Stimulated activated CD4-positive, alpha-beta T cell treated with anti-CD3 and anti-CD28 coated beads, TNF-alpha, amount 100 ng/mL, for 24 hours (primary cell): ENCODE results near the gene WASF3.

Source experiments
- DNase-seq, 3 experiments: peaks; one replicate each; pipeline ENCODE4 v3.0.0-alpha.2; 2020; ENCODE audit warnings: low read depth in 3 of 3

WASF3 gene

DNA sequence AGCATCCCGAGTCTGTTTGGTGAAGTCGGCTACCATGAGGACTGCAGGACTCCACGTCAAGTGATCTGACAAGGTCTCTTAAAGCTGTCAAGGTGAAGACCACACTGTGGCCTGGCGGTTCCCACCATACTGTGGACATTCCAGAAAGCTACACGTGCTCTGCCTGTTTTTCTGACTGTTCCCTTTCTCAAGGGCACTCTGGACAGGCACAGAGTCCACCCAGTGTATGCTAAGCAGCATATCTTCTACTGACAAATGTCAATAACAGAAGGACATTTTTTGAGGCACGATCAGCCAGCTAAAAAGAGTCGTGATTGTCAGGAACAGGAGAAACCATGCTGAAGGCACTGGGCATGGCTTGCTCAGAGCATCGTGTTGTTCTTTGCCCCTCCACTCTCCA lies 12.8 kb upstream of the WASF3 start:
- DNase-seq = no peak

DNA sequence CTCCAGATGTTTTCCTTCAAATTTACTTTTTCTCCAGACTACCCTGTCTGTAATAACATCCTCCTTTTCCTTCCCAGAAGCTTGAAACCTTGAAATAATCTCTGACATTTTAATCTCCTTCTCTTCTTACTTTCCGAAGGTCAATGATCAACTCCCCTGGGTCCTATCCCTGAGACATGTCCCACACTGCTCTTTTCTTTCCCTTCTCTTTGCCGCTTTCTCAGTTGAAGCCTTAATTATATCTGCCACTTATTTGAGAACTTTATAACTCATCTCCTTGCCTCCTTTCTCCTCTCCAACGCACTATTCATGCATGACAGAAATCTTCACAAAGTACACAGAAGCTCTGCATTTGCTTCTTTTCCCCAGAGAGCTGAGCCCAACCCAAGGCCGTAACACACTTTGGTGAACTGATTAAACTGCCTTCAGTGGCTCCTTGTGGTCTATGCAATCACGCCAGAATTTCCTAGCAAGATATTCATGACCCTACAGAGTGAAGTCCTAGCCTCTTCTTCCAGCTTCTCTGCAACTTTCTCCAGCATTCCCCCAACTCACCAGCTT lies 9.2 kb upstream of the WASF3 start:
- no peak for DNase-seq

DNA sequence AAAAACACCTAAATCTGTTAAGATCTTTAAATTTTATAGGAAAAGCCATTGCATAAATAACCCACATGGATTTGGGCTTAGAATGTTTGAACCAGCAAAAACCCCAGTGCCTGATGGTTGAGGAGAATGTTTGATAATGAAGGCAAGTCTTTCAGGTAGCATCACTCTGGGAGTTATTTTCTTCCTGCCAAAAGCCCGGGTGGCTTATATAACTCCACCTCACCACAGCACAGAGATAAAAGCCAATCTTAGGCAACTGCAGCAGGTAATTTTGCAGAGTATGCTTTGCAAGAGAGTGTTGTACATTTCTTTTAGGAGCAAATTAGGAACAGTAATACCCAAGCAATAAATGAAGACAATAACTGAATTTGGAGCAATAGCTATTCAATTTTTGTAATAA lies 7.8 kb upstream of the WASF3 start:
- no peak for DNase-seq

DNA sequence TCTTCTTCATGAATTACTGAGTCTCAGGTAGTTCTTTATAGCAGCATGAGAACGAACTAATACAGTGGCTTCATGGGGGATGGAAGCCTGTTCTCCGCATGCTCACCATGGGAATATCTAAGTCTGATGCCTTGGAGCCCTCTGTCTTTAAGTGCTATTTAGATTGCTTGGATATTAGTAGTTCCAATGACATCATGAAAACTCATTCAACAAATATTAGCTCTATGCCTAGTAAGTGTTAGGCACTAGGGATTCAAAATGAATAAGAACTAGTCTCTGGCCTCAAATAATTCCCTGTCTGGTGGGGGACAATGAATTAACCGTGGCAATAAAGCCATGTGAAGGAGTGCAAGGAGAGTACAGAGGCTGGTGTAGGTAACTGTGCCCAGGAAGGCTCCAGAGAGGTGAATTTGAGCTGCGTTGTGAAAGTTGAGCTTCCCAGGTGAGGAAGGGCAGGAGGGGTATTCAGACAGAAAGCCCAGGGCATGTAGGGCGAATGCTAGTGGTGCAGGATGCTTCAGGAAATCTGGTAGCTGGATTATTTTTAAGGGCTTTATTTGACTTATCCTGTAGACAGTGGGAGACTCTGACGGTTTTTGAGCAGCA lies 6.1 kb upstream of the WASF3 start:
- DNase-seq = no peak

DNA sequence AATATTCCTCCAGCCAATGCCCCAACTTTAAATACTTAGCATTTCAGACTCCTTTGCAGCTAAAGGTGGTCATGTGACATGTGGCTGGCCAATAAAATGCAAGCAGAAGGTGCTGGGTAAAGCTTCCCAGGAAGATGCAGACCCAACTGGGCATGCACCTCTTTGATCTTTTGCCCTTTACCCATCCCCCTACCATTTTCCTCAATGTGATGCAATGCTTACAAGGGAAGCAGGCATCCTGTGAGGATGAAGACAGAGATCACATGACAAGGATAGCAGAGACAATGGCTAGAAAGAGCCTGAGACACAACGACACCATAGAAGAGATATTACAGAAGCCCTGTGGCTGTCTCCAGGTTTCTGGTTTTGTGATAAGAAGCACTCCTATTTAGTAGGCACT lies 2.1 kb upstream of the WASF3 start:
- DNase-seq = no peak

DNA sequence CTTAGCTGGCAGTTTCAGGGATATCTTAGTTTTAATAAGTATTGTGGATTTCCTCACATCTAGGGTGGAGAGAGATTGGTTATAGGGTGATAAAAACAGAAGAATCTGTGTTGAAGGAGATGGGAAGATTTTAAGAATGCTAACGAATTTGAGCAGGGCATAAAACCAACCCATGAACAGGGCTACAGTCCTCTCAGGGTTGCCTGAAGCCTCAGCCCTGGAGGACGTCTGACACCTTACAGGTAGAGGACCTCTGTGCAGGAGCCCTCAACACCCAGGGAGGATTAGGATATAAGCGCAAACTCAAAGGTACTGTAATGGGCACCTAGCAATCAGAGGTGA lies 461 bp upstream of the WASF3 start:
- DNase-seq = no peak

DNA sequence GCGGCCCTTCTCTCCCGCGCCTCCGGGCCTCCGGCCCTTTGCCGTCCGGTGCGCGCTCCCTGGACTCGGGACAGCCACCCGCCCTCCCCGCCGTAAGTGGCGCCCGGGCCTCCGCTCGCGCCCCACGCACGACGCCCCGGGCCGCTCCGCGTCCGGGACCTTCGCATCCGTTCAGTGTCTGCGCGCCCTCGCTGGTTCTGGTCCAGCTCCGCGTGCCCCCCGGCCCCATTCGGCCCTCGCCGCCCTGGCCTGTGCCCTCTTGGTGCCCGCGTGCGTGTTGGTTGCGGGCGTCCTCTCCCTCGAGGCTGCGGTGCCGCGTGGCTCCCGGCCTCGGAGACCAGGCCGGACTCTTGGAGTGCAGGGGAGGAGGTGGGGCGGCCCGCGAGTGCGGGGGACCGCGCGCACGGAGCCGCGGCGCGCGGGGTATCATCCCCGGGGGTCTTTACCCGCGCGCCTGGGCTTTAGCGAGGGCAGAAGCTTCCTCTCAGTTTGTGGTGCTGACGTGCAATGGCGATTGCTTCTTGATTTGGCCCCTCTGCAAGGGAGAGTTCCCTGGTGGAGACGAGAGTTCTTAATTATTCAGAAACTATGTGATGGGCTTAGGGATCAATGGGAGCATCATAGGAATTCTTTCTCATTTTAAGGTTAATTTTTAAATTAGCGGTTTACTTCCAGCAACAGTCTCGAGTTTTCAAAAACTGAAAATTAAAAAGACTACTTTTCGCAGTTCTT lies 757 bp downstream of the WASF3 start:
- no peak for DNase-seq

DNA sequence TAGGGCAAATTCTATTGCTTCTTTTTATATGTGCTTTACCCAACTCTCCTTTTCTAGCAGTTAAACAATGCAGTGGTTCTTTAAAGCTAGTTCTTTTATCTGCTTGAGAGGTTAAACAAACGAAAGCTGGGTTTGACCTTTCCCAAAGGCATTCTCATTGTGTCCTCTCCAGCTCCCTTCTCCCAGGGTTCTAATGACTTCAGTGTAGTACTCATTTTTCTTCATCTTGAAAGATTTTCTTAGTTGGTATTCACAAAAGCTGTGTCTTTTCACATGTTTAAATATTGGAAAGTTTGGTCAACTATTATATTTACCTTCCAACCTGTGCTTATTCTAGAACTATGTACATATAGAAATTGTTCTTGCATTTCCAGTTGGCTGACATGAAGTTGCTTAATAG lies 1.5 kb downstream of the WASF3 start:
- no peak for DNase-seq

DNA sequence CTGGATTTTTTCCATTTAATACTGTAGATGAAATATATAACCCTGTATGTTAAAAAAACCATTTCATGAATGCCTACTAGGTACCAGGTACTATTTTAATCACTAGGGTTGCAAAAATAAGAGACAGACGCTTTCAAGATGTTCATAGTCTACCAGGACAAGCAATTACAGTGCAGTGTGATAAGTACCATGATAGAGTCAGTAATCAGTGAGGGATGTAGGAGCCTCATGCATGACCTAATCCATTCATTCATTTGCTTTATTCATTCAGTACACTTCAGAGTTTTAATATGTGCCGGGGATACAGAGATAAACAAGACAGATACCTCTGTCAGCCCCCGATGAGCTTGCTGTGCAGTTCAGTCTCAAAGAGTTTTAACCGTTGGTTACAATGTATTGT lies 3.0 kb downstream of the WASF3 start:
- DNase-seq = no peak

DNA sequence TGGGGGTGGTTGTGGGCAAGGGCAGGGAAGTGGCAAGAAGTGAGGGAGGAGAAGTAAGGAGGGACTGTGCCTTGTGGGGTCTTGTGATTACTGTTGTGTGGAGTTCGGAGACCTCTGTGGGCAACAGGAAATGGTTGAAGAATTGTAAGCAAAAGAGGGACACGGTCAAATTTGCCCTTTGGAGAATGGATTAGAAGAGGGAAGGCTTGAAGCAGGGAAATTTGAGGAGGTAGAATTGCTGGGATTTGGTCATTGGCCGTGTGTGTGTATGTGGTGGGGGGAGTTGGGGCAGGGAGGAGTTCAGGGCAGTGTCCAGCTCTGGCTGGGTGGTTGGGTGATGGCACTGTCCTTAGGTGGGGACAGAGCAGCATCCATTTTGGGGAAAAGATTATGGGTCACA lies 3.6 kb downstream of the WASF3 start:
- no peak for DNase-seq

DNA sequence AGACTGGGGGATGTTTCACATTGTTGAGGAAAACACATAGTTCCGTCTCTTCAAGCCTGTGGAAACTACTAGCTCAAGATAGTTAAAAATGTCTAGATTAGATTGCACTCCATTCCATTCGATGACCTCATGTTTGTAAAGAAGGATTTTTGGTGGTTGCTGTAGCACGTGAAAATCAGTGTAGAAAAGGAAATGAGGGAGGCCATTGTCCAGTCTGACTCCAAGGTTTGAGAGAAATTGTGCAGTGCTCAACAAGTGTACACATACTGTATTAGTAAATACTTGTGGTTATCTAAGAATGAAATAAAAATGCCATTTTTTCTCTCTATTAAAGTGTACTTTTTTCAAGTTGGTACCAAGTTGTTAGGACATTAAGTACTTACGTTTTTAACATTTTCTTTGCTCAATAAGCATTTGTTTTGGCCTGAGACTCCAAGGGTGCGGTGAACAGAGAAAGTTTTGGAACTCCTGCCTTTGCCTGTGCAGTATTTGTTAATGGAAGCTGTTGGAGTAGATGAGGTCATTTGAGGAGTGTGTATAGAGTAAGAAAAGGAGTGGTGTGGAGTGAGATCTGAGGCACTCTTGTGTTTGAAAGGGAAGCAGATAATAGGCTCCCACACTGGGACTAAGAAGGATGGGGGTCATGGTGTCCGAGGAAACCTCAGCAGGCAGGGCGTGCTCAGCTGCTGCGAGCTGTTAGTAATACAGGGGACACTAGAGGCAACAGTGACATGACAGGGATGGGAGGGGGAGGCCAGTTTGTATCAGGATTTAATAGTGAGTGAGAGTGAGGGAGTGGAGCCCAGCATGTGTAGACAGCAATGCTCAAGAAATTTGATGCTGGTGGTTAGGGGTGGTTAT lies 4.4 kb downstream of the WASF3 start:
- DNase-seq = no peak

DNA sequence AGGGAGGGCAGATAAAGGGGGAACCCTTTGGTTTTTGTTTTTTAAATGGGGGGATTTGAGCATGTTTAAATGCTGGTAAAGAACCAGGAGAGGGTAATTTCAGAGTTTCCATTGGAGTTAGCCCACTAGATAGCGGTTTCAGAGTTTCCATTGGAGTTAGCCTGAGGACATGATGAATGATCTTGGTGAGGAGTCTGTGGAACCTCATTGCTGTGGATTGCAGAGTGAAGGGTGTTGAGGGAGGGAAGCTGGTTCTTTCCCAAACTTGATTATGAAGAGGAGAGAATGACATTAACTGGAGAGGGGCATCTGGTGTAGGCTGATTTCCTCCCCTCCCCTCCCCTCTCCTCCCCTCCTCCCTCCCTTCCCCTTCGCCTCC lies 5.0 kb downstream of the WASF3 start:
- no peak for DNase-seq

DNA sequence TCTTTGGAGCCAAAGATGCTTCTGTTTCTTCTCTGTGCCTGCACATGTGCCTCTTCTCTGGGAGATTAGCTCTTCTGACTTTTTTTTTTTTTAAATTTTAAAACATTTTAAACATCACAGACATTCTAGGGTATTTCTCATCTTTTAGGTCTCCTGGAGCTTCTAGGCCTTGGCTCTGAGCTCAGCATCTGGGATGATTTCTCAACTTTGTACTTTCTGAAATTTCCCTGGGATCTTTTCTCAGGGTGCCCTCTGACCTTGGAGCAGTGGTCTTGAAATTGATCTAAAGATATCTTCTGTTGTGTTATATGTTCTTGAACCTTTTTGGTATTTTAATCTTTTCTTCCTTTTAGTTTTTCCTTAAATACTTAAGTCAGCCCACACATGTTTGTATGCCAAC lies 6.2 kb downstream of the WASF3 start:
- no peak for DNase-seq

DNA sequence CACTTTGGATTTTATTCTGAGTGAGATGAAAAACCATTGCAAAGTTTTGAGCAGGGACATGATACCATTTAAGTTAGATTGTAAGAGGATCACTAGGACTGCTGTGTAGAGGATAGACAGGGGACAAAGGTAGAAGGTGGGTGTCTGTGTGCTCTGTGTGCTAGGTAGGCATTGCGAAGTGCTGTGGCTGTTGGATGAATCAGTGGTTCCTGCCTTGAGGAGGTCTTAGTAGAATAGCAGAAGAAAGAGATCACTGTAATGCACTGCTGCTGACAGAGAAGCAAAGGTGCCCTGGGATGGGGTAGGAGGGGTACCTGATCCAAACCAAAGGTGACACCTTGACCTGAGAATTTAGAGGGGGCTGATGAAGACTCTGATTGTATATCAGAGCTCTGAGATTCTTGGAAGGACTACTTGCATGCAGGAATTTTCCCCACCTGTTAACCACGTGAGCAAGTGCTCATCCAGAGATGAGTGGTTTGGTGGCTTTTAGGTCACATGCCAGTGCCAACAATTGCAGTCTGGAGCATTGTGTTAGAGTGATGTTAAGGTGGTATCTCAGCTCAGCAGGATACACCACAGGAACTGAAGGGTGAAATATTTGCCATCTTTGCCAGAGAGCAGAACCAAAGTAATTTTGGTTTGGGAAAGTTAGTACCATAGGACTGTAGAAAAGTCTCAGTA lies 10.8 kb downstream of the WASF3 start:
- DNase-seq = no peak

DNA sequence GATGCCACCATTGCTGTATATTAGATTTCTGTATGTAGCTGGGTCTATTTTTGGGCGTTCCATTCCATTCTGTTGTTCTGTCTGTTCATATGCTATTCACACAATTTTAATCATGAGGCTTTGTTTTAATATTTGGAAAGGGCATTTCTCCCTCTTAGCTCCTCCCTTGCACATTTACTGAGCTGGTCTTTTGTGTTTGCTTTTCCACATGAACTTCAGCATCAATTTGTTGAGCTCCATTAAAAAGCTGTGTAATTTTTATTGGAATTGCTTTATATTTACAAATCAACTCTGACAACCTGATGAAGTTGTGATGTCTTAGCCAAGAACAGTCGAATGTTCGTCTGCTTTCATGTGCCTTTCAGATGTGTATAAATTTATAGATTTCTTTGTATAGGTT lies 14.0 kb downstream of the WASF3 start:
- DNase-seq = no peak

DNA sequence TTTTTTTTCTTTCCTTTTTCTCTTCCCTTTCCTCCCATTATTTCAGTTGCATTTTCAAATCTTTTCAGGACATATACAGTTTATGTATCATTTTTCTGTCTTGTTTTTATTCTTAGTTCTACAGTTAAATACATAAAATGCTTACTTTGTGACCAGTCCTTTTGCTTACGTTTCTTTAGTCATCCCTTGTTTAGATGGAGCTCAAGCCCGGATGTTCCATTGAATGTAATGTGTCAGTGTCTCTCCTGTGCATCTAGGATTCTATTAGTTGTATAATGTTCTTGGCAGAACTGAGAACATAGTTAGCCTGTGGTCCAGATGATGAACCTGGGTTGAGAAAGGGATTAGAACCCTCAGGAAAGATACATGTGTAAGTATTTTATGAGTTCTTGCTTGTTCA lies 17.8 kb downstream of the WASF3 start:
- DNase-seq = no peak

DNA sequence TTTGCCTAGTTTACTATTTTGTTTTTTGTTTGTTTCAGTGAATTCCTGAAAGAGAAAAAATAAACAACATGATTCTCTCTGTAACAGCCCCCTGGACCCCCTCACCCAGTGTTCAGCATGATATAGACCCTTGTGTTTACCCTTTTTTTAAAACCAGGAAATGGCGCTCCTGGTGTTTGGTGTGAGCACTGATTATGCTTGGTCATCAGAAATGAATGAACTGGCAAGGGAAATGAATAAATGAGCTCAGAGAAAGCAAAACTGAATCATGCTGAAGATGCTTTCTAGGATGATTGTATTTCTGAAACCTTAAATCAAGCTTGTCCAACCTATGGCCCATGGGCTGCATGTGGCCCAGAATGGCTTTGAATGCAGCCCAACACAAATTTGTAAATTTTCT lies 22.1 kb downstream of the WASF3 start:
- DNase-seq = no peak

DNA sequence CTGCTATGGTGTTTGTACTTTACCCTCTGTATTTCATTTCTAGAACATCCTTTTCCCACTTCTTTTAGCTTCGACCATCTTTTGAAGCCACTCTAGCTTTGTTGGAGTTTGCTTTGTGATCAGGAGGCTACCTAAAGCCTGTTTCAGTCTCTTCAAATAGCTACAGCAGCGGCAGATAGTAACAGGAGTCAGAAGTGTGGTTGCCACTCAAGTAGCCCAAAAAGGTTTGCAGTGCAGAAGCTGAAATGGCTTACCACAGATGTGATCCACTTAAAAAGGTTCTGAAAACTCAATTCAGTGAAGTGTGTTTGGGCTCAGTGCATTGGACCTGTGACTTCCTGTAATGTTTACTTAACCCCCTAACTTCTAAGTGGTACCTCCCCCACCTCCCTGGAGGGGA lies 26.2 kb downstream of the WASF3 start:
- DNase-seq = no peak

DNA sequence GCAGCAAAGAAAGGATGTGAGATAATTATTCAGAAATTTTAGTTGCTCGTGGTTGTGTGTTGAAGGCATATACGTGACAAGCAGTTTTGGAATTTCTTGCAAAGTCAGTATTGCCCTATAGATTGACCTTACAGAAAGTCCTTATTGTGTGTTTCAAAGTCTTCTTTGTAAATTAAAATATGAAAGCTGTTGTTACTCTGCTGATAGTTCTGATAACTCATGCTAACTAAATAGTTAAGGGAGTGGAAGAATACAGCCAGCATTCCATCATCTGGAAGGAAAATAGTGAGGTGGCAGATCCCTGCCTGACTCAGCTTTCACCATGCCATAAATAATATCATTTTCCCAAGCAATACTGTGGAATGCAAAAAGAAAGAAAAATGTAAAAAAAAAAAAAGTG lies 27.2 kb downstream of the WASF3 start:
- no peak for DNase-seq

DNA sequence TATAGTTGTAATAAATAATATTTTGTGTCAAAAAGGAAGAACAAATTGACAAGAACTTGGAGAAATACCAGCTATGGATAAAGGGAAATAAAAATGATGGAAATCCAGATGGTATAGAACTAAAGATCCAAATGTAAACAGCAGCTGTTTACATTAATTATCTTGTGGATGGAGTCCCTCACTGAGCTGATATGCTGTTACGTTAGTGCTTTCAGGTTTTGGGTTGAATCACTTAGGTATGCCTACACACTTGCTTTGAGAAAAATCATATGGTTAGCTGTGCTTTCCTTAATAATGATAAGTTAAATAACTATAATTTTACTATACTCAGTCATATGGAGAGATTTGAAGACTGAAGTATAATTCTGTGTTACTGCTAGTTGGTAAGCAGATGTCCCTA lies 27.7 kb downstream of the WASF3 start:
- DNase-seq = no peak

DNA sequence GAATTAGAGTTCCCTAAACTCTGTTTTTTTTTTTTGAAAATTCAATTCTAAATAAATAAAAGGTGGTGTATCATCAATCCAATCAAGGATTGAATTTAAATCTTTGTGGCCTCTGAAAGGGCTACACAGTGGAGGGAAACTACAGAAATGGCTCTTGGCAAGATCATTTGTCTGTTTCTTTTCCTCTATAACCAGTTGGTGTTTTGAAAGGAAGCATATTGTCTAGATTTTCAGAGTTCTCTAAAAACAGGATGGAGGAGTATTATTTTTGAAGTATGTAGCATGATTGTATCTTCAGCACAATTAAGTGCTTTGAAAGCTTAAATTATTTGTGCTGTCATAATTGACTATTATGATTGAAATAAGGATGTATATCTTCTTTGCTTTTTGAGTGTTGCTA lies 29.8 kb downstream of the WASF3 start:
- no peak for DNase-seq

DNA sequence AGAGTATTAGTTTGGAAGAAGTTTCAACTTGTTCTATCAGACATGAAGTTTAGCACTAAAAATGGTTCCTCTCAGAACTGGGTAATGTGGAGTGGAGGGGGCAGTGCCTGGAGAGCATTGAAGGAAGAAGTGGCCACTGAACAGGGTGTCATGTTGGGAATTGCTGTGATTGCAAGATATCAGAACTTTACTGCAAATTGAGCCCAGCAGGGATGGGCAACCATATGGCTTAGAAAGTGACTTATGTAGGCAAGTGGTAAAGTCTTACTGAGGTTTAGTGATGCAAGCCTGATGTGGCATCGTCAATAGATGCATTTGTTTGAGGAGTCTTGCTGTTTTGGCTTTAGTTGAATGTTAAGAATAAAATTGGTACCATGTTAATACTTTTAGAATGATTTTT lies 31.7 kb downstream of the WASF3 start:
- no peak for DNase-seq
